Transverse colon (tissue), 4 donors: ENCODE data around the gene COX6A2.

Experiments
- CTCF ChIP-seq, 5 experiments: fragments of 200-600 bp in 3 of 5; fragments of 450-650 bp in 2 of 5; sonication (generic) in 3 of 5; IDR thresholded peaks; 1 replicate in 2 of 5; 2 replicates in 3 of 5; pipeline ENCODE4 v1.5.1; 2016 to 2017; ENCODE audit warnings: antibody characterized with exemption in 5 of 5, inconsistent platforms in 3 of 5, mild to moderate bottlenecking in 2 of 5, moderate library complexity in 1 of 5
- POLR2AphosphoS5 ChIP-seq, 3 donors: sonication (generic); formaldehyde crosslinking; IDR thresholded peaks; one replicate each; pipeline ENCODE4 v1.6.1; 2016; ENCODE audit warnings: antibody characterized with exemption in 3 of 3

DNA sequence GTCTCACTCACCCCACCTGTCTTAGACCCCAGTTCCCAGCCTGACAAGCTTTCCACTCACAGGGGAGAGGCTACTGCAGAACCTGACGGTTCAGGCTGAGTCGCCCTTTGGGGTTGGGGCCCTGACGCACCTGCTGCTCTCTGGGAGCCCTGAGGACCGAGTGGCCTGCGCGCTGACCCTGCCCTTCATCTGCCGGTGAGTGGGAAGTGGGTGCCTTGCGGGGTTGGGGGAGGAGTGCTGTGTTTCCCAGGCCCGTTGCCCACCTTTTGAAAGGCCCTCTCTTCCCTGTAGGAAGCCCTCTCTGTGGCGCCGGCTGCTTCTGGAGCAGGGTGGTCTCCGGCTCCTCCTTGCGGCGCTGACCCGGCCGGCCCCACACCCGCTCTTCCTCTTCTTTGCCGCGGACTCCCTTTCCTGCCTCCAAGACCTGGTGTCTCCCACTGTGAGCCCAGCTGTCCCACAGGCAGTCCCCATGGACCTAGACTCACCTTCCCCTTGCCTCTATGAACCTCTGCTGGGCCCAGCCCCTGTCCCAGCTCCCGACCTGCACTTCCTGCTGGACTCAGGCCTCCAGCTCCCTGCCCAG, 37.7 kb upstream of the COX6A2 start:
- TF ChIP-seq CTCF (IDR thresholded peaks at IDR 0.05): no peak
- no peak for TF ChIP-seq POLR2AphosphoS5 (IDR thresholded peaks at IDR 0.05)
